WTC11 (cell line): ENCODE results near the gene RGS9. TPM values are rescaled to one million over a fixed set of nuclear protein-coding genes. Genes with fewer than 3 reads are reported as not detected.

Experiments used
- ATAC-seq: fragments of 200-7000 bp; cut with Tn5 transposase; 2 replicates; pipeline ENCODE4 v1.10.0; 2021; ENCODE audit warnings: mild to moderate bottlenecking, moderate library complexity
- CTCF ChIA-PET: fragments of 300-600 bp; sonication (Branson Sonifier 250); formaldehyde crosslinking; loops from one replicate; lab custom pipeline; 2021; ENCODE audit warnings: antibody characterized with exemption; lab: Charles Lee
- POLR2A ChIA-PET: fragments of 350-600 bp; sonication (Branson Sonifier 250); formaldehyde crosslinking; loops from one replicate; lab custom pipeline; 2021; ENCODE audit warnings: antibody characterized with exemption; lab: Charles Lee
- DNase-seq: peaks from one replicate; pipeline ENCODE4 v3.0.0; 2021; ENCODE audit warnings: low spot score
- H3K27ac Mint-ChIP-seq: 2 replicates; pipeline ENCODE4 v1.8.0; 2021; ENCODE audit warnings: mixed read lengths
- H3K27me3 Mint-ChIP-seq: 2 replicates; pipeline ENCODE4 v1.8.0; 2021; ENCODE audit warnings: low read depth, mild to moderate bottlenecking, moderate library complexity, mixed read lengths
- H3K36me3 Mint-ChIP-seq: 2 replicates; pipeline ENCODE4 v1.8.0; 2021; ENCODE audit warnings: mixed read lengths
- H3K4me1 Mint-ChIP-seq: 2 replicates; pipeline ENCODE4 v1.8.0; 2022; ENCODE audit warnings: mixed read lengths
- H3K4me3 Mint-ChIP-seq: 2 replicates; pipeline ENCODE4 v1.8.0; 2021; ENCODE audit warnings: mild to moderate bottlenecking, moderate library complexity, mixed read lengths
- H3K9me3 Mint-ChIP-seq: 2 replicates; pipeline ENCODE4 v1.8.0; 2021; ENCODE audit warnings: mixed read lengths
- CTCF ChIP-seq: fragments of 200-600 bp; IDR thresholded peaks from 2 replicates; pipeline ENCODE4 v1.8.0; 2022; ENCODE audit warnings: antibody characterized with exemption
- E2F1 ChIP-seq: sonication (generic); formaldehyde crosslinking; IDR thresholded peaks from 2 replicates; pipeline ENCODE4 v1.8.0; 2022; ENCODE audit warnings: mild to moderate bottlenecking, missing genetic modification reagents
- FOXJ3 ChIP-seq: sonication (generic); formaldehyde crosslinking; IDR thresholded peaks from 2 replicates; pipeline ENCODE4 v1.9.0; 2021; ENCODE audit warnings: missing genetic modification reagents, mild to moderate bottlenecking, borderline replicate concordance
- FOXK1 ChIP-seq: sonication (generic); formaldehyde crosslinking; IDR thresholded peaks from 2 replicates; pipeline ENCODE4 v1.8.0; 2022; ENCODE audit warnings: mild to moderate bottlenecking, moderate library complexity, missing genetic modification reagents
- GABPB1 ChIP-seq: sonication (generic); formaldehyde crosslinking; IDR thresholded peaks from 2 replicates; pipeline ENCODE4 v1.8.1; 2023; ENCODE audit warnings: mild to moderate bottlenecking, missing genetic modification reagents
- JUN ChIP-seq: sonication (generic); formaldehyde crosslinking; IDR thresholded peaks from 2 replicates; pipeline ENCODE4 v1.8.0; 2023; ENCODE audit warnings: mild to moderate bottlenecking, missing genetic modification reagents
- KAT7 ChIP-seq: sonication (generic); formaldehyde crosslinking; IDR thresholded peaks from 2 replicates; pipeline ENCODE4 v1.8.1; 2023; ENCODE audit warnings: missing genetic modification reagents, mild to moderate bottlenecking, borderline replicate concordance
- MLX ChIP-seq: sonication (generic); formaldehyde crosslinking; IDR thresholded peaks from 2 replicates; pipeline ENCODE4 v1.8.1; 2023; ENCODE audit warnings: mild to moderate bottlenecking, missing genetic modification reagents, moderate library complexity
- MYBL2 ChIP-seq: sonication (generic); formaldehyde crosslinking; IDR thresholded peaks from 2 replicates; pipeline ENCODE4 v1.8.1; 2023; ENCODE audit warnings: mild to moderate bottlenecking, moderate library complexity, missing genetic modification reagents
- NFE2L1 ChIP-seq: sonication (generic); formaldehyde crosslinking; IDR thresholded peaks from 2 replicates; pipeline ENCODE4 v1.8.1; 2023; ENCODE audit warnings: missing genetic modification reagents
- NFYB ChIP-seq: sonication (generic); formaldehyde crosslinking; conservative IDR thresholded peaks from 2 replicates; pipeline ENCODE4 v1.8.0; 2022; ENCODE audit warnings: low read depth, missing genetic modification reagents
- NR3C1 ChIP-seq: sonication (generic); formaldehyde crosslinking; conservative IDR thresholded peaks from 2 replicates; pipeline ENCODE4 v1.8.1; 2023; ENCODE audit warnings: low read depth, mild to moderate bottlenecking, missing genetic modification reagents
- RELA ChIP-seq: sonication (generic); formaldehyde crosslinking; IDR thresholded peaks from 2 replicates; pipeline ENCODE4 v1.8.1; 2022; ENCODE audit warnings: missing genetic modification reagents, mild to moderate bottlenecking, borderline replicate concordance
- SP1 ChIP-seq: sonication (generic); formaldehyde crosslinking; conservative IDR thresholded peaks from 2 replicates; pipeline ENCODE4 v1.8.1; 2022; ENCODE audit warnings: missing genetic modification reagents
- TEAD4 ChIP-seq: sonication (generic); formaldehyde crosslinking; IDR thresholded peaks from 2 replicates; pipeline ENCODE4 v1.8.0; 2022; ENCODE audit warnings: mild to moderate bottlenecking, missing genetic modification reagents
- USF1 ChIP-seq: sonication (generic); formaldehyde crosslinking; IDR thresholded peaks from 2 replicates; pipeline ENCODE4 v1.8.0; 2022; ENCODE audit warnings: mild to moderate bottlenecking, missing genetic modification reagents
- ZNF232 ChIP-seq: sonication (generic); formaldehyde crosslinking; IDR thresholded peaks from 2 replicates; pipeline ENCODE4 v1.8.0; 2022; ENCODE audit warnings: mild to moderate bottlenecking, missing genetic modification reagents
- ZNF317 ChIP-seq: sonication (generic); formaldehyde crosslinking; IDR thresholded peaks from 2 replicates; pipeline ENCODE4 v1.8.1; 2023; ENCODE audit warnings: low read depth, mild to moderate bottlenecking, moderate library complexity, missing genetic modification reagents, borderline replicate concordance
- ZNF396 ChIP-seq: fragments of 250-450 bp; sonication (Bioruptor Pico); IDR thresholded peaks from 2 replicates; pipeline ENCODE4 v1.8.0; 2021; ENCODE audit warnings: mild to moderate bottlenecking, moderate library complexity, borderline replicate concordance
- ZSCAN18 ChIP-seq: fragments of 250-450 bp; sonication (Bioruptor Pico); IDR thresholded peaks from 2 replicates; pipeline ENCODE4 v2.1.2; 2022; ENCODE audit warnings: mild to moderate bottlenecking, moderate library complexity
- total RNA-seq: library from RNA; stranded (reverse); gene quantifications from 3 replicates; pipeline ENCODE4 v1.2.3, GENCODE V29; 2021

Gene RGS9
- total RNA-seq, 1 experiment from 2014 or later = 11.3 TPM

- TF ChIP-seq NFYB (CRISPR knock-in tag) (no peak), ZSCAN18 (no peak), ZNF232 (CRISPR knock-in tag) (no peak), MYBL2 (no peak), KAT7 (CRISPR knock-in tag) (no peak), MLX (CRISPR knock-in tag) (no peak), ZNF396 (CRISPR knock-in tag) (no peak), FOXK1 (CRISPR knock-in tag) (no peak), RELA (CRISPR knock-in tag) (no peak), NR3C1 (CRISPR knock-in tag) (no peak), SP1 (CRISPR knock-in tag) (no peak), GABPB1 (no peak), USF1 (CRISPR knock-in tag) (no peak), E2F1 (no peak), JUN (CRISPR knock-in tag) (no peak), FOXJ3 (no peak), TEAD4 (no peak), CTCF (no peak), ZNF317 (CRISPR knock-in tag) (no peak)
- H3K4me1 Mint-ChIP-seq = peaks cover 9% of the 10 kb centered on the region
- H3K4me3 Mint-ChIP-seq = no peak overlapping the region
- no peak for ATAC-seq
- H3K36me3 Mint-ChIP-seq = no peaks in the 10 kb centered on the region
- ChIA-PET POLR2A (interaction anchor here (0.5 kb wide), 1 partner anchor 209 kb away, joined by 3 read pairs; no protein-coding TSS in a partner anchor), CTCF (interaction anchor here (0.6 to 1.0 kb wide), 2 partner anchors 22 to 225 kb away, joined by 3 read pairs; no protein-coding TSS in a partner anchor)
- H3K9me3 Mint-ChIP-seq = no peaks in the 10 kb centered on the region
- H3K27me3 Mint-ChIP-seq = no peaks in the 10 kb centered on the region; the same call in 1 of the 2 replicates
- H3K27ac Mint-ChIP-seq = no peak overlapping the region
- no peak for DNase-seq
Measured at GRCh38 chr17:65163990-65164495, 26.9 kb downstream of the RGS9 start.

GRCh38 chr17:65166787-65167186 is 29.6 kb downstream of the RGS9 start:
- Mint-ChIP-seq H3K4me1 (no peaks in the 10 kb centered on the region), H3K27me3 (no peaks in the 10 kb centered on the region; the same call in 1 of the 2 replicates), H3K9me3 (no peaks in the 10 kb centered on the region), H3K27ac (0 out of 2 replicates have a peak overlapping the region, but pooled peaks have one; percentile 30), H3K36me3 (no peaks in the 10 kb centered on the region), H3K4me3 (no peak overlapping the region)
- ChIA-PET CTCF (no interaction called here), POLR2A (no interaction called here)
- no peak for DNase-seq
- no peak for TF ChIP-seq NFE2L1 (CRISPR knock-in tag)
- ATAC-seq = no peak
